ENCODE measurements around the gene DOK7.

The DOK7 gene

DNA sequence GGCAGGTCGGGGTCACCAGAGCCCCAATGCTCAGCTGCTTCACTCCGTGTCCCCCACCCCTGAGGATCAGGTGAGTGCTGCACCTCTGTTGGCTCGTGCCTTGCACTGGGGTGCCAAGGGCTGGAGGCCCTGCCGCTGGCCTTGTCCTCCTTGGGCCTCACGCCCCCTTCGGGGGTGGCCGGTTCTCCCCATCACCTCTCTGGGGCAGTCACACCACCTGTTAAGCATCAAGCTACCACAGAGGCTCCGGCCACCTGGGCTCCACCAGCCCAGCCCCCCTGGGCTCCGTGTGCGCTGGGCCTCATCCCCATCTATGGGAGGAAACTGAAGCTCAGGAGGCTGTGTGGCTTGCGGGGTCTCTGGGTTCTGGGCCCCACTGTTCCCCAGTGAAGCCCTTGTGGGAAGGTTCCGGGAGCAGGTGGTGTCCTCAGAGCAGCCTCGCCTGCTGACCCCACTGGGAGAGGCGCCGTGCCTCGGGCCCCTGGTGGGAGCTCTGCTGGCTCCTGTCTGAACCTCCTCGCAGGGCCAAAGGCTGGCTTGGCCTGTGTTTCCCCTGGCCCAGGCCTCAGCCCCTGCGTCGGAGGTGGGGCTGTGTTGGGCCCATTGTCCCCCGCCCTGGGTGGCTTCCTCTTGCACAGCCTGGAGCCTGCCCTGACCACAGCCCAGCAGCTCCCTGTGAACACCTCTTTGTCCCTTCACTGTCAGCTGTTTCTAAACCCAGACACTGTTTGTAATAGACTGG is 30.8 kb downstream of the DOK7 start:
- no peaks in the 10 kb centered on the region for H3K9me3 ChIP-seq (ENCODE audit: insufficient read depth, low read length, severe bottlenecking)
- no peak overlapping the region for H3K4me2 ChIP-seq (ENCODE audit: insufficient read depth, low read length)
- DNase-seq: no peak
- no peaks in the 10 kb centered on the region for H3K79me2 ChIP-seq (ENCODE audit: insufficient read depth, low read length)
- H4K20me1 ChIP-seq (ENCODE audit: insufficient read depth, low read length): peaks cover 43% of the 10 kb centered on the region
- TF ChIP-seq, protein P1, sequence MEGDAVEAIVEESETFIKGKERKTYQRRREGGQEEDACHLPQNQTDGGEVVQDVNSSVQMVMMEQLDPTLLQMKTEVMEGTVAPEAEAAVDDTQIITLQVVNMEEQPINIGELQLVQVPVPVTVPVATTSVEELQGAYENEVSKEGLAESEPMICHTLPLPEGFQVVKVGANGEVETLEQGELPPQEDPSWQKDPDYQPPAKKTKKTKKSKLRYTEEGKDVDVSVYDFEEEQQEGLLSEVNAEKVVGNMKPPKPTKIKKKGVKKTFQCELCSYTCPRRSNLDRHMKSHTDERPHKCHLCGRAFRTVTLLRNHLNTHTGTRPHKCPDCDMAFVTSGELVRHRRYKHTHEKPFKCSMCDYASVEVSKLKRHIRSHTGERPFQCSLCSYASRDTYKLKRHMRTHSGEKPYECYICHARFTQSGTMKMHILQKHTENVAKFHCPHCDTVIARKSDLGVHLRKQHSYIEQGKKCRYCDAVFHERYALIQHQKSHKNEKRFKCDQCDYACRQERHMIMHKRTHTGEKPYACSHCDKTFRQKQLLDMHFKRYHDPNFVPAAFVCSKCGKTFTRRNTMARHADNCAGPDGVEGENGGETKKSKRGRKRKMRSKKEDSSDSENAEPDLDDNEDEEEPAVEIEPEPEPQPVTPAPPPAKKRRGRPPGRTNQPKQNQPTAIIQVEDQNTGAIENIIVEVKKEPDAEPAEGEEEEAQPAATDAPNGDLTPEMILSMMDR (IDR thresholded peaks at IDR 0.05; ENCODE audit: borderline replicate concordance, extremely low read depth, low read length, poor library complexity, severe bottlenecking): no peak
- TF ChIP-seq EZH2 (IDR thresholded peaks at IDR 0.05; ENCODE audit: borderline replicate concordance, low read depth, low read length, severe bottlenecking): no peak
- no peak overlapping the region for H2AFZ ChIP-seq (ENCODE audit: low read depth, low read length)
- H3K4me3 ChIP-seq (ENCODE audit: low read depth in 1 of 2, low read length in 2 of 2): no peak overlapping the region
- no peak overlapping the region for H3K27ac ChIP-seq (ENCODE audit: low read length)
- 0 out of 3 replicates have a peak, but pooled peaks have one; percentile 6 for ATAC-seq (ENCODE audit: insufficient read depth, low read depth)
- H3K36me3 ChIP-seq (ENCODE audit: insufficient read depth, low read length): no peaks in the 10 kb centered on the region; the same call in 1 of the 2 replicates
- no peak overlapping the region for H3K9ac ChIP-seq (ENCODE audit: low read depth, low read length)
- H3K4me1 ChIP-seq (ENCODE audit: insufficient read depth, low read length): no peaks in the 10 kb centered on the region
- H3K27me3 ChIP-seq (ENCODE audit: insufficient read depth, low read length, poor library complexity): no peaks in the 10 kb centered on the region

DNA sequence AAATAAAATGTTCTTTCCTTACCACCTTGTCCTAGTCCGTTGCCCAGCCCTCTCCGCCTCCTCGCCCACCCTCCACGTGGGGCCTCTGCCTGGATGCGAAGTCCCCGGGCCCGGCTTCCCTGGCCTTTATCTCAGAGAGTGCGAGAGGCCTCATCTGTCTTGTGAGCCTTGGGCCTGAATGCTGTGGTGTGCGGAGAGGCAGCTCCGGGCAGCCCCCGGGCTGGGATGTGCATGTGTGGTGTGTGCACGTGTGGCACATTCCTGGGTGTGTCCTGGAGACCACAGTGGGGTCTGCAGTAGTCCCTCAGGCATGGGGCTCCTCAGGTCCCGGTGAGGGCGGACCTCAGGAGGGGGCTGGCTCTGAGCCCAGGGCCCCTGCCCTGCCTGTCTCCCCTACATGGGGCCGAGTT is 31.4 kb downstream of the DOK7 start:
- Histone ChIP-seq H3K9ac (ENCODE audit: low read depth, low read length) (no peak overlapping the region), H3K4me3 (ENCODE audit: low read depth in 1 of 2, low read length in 2 of 2) (no peak overlapping the region), H3K4me1 (ENCODE audit: insufficient read depth, low read length) (no peaks in the 10 kb centered on the region), H3K27ac (ENCODE audit: low read length) (no peak overlapping the region), H3K9me3 (ENCODE audit: insufficient read depth, low read length, severe bottlenecking) (no peaks in the 10 kb centered on the region), H3K36me3 (ENCODE audit: insufficient read depth, low read length) (no peaks in the 10 kb centered on the region; the same call in 1 of the 2 replicates), H3K4me2 (ENCODE audit: insufficient read depth, low read length) (no peak overlapping the region), H3K79me2 (ENCODE audit: insufficient read depth, low read length) (no peaks in the 10 kb centered on the region), H2AFZ (ENCODE audit: low read depth, low read length) (no peak overlapping the region), H3K27me3 (ENCODE audit: insufficient read depth, low read length, poor library complexity) (no peaks in the 10 kb centered on the region), H4K20me1 (ENCODE audit: insufficient read depth, low read length) (peaks cover 47% of the 10 kb centered on the region)
- no peak for TF ChIP-seq EZH2 (IDR thresholded peaks at IDR 0.05; ENCODE audit: borderline replicate concordance, low read depth, low read length, severe bottlenecking)
- TF ChIP-seq, protein P1 (IDR thresholded peaks at IDR 0.05; ENCODE audit: borderline replicate concordance, extremely low read depth, low read length, poor library complexity, severe bottlenecking): no peak
- DNase-seq: no peak
- ATAC-seq (ENCODE audit: insufficient read depth, low read depth): 0 out of 3 replicates have a peak, but pooled peaks have one; percentile 6

DNA sequence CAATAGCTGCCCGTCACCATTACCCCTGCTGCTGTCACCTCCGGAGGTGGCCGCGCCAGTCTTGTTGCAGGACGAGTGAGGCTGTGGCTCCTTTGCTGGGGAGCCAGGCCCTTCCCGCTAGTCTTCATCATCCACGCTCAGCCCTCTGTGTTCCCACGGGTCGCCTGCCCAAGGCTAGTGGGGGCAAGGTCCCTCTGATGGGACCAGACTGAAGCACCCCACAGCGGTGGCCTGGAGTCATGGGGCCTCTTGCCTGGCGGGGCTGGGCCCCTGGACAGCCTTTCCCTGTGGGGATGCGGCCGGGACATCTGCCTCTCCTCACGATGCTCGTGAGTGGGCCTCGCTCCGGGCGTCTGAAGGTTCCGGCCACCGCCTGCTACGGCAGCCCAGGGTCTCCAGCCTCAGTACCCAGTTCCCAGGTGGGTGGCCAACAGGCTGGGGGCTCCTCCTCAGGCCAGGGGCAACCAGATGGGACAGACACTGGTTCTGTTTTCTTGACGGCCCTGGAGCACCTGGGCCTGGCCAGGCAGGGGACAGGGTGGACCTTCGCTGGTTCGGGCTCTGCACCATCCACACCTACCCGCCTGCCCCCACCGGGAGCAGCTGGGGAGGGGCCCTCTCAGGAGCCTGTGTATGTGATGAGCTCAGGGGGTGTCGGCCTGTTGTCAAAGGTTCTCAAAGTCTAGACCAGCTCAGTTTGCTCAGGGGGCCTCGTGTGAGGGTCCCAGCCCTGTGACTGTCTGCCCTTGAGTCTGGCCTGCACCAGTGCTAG is 32.3 kb downstream of the DOK7 start:
- TF ChIP-seq, protein P1 (IDR thresholded peaks at IDR 0.05; ENCODE audit: borderline replicate concordance, extremely low read depth, low read length, poor library complexity, severe bottlenecking): no peak
- no peak for TF ChIP-seq EZH2 (IDR thresholded peaks at IDR 0.05; ENCODE audit: borderline replicate concordance, low read depth, low read length, severe bottlenecking)
- H4K20me1 ChIP-seq (ENCODE audit: insufficient read depth, low read length): peaks cover 49% of the 10 kb centered on the region
- DNase-seq (no peak), ATAC-seq (ENCODE audit: insufficient read depth, low read depth) (peak; percentile 4; the same call in 1 of the 3 replicates)
- peaks cover 2% of the 10 kb centered on the region for H3K36me3 ChIP-seq (ENCODE audit: insufficient read depth, low read length)
- H2AFZ ChIP-seq (ENCODE audit: low read depth, low read length): no peak overlapping the region
- no peaks in the 10 kb centered on the region for H3K79me2 ChIP-seq (ENCODE audit: insufficient read depth, low read length)
- H3K9ac ChIP-seq (ENCODE audit: low read depth, low read length): no peak overlapping the region
- H3K4me3 ChIP-seq (ENCODE audit: low read depth in 1 of 2, low read length in 2 of 2): no peak overlapping the region
- no peaks in the 10 kb centered on the region for H3K27me3 ChIP-seq (ENCODE audit: insufficient read depth, low read length, poor library complexity)
- H3K4me1 ChIP-seq (ENCODE audit: insufficient read depth, low read length): no peaks in the 10 kb centered on the region
- no peak overlapping the region for H3K27ac ChIP-seq (ENCODE audit: low read length)
- H3K9me3 ChIP-seq (ENCODE audit: insufficient read depth, low read length, severe bottlenecking): no peaks in the 10 kb centered on the region
- no peak overlapping the region for H3K4me2 ChIP-seq (ENCODE audit: insufficient read depth, low read length)
